Left lobe of liver (tissue), 2 donors: ENCODE measurements around the gene MAGEH1. TPM values are rescaled to one million over a fixed set of nuclear protein-coding genes. Genes with fewer than 3 reads are reported as not detected.

Source experiments
- ATAC-seq: fragments of 200-7000 bp; cut with Tn5 transposase; one replicate; pipeline ENCODE4 v1.9.1; 2020; ENCODE audit warnings: mild to moderate bottlenecking, moderate library complexity
- DNase-seq: peaks from one replicate; pipeline ENCODE4 v3.0.0-alpha.2; 2020; ENCODE audit warnings: low spot score
- total RNA-seq: library from RNA; stranded (reverse); gene quantifications from one replicate; pipeline ENCODE4 v1.2.1, GENCODE V29; 2021
- donor health status: DM: no; HTN: no; CAD: no; lungs with moderate emphysema.
- donor health status: DM: no; HTN: yes; CAD: no.

Gene MAGEH1
- total RNA-seq, 1 donor from 2014 or later, result 7.0 TPM

- peak; percentile 62 for ATAC-seq
- peak; percentile 49 for DNase-seq
These were observed 37.5 kb downstream of the MAGEH1 start, which contains the start of gene USP51 for GRCh38 chrX:55489314-55490009. Gene USP51 (minus strand): TSS chrX:55489848. CDS start chrX:55488939, 909 bp downstream.

- ATAC-seq, result no peak
- DNase-seq, result no peak
These were observed 38.2 kb downstream of the MAGEH1 start for GRCh38 chrX:55490121-55490520.

GRCh38 chrX:55490974-55491373 is 39.0 kb downstream of the MAGEH1 start:
- no peak for DNase-seq
- peak; percentile 71 for ATAC-seq

Other genes with a start within 250 kb of the MAGEH1 start
- 0.73 TPM for gene PAGE5, start 231.8 kb upstream of the MAGEH1 start, total RNA-seq
- not detected for gene PAGE3, start 187.2 kb upstream of the MAGEH1 start, total RNA-seq
- 0.38 TPM for gene USP51, start 37.7 kb downstream of the MAGEH1 start, total RNA-seq
- gene FOXR2, start 171.3 kb downstream of the MAGEH1 start, total RNA-seq, result not detected